Astrocyte of the hippocampus (primary cell): ENCODE data around the gene KIAA1217.
"Not testable (repeated sequence)": the region's sequence is repeated elsewhere in the genome, so short reads cannot be mapped to it uniquely, and the experiment has no call there.

Source experiments
- DNase-seq: peaks from one replicate; pipeline ENCODE4 v3.0.0; 2011; ENCODE audit warnings: low read depth, low spot score

The KIAA1217 gene

DNA sequence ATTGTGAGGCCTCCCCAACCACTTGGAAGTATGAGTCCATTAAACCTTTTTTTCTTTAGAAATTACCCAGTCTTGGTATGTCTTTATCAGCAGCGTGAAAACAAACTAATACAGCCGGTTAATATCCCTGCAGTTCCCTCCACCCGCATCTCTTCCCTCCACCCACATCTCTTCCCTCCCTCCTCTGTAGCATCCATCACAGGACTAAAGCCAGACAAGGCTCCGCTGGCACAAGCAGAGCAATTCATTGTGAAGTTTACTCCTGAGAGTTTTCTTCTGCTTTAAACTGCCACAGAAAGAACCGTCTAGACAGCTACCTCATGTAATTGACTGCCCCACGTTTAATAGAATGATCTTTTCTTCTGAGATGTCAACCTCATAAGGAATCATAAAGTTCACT, 131.5 kb downstream of the KIAA1217 start:
- no peak for DNase-seq

DNA sequence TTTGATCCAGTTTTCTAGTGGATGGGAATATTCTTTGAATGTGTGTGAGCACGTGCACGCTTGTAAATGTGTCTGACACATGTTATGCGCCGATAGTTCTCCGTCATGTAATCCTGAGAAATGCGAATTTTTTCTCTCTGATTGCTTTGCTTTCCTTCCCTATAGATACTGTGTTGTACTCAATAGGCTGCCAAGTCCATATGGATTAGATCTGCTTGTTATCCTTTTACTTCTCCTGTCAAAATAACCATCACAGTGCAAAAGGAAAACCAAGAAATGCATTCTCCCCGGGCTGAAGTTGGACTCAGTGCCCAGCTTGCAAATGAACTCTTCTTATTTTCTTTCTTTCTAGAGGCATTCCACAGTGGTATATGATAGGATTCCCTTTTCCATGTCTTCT, 131.9 kb downstream of the KIAA1217 start:
- no peak for DNase-seq

- DNase-seq: no peak
Measured at GRCh38 chr10:24341371-24341770, 132.4 kb downstream of the KIAA1217 start.

- DNase-seq: no peak
Measured at GRCh38 chr10:24341897-24342296, 133.0 kb downstream of the KIAA1217 start.

DNA sequence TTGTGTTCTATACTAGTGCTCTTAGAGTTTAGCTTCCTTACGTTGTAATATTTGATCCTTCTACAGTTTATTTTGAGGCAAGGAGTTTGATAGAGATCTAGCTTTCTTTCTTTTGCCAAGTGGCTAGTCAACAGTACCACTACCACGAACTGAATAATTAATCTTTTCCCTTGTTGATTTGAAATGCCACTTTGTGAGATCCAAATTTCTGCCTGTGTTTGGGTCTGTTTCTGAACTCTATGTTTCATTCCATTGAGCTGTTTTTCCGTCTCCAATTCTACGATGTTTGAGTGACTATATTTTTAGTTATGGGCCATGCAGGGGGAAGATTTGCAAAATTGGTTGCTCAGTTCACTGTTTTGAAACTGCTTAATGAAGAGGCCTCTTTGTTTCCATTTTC, 134.7 kb downstream of the KIAA1217 start:
- DNase-seq: peak; percentile 48

DNA sequence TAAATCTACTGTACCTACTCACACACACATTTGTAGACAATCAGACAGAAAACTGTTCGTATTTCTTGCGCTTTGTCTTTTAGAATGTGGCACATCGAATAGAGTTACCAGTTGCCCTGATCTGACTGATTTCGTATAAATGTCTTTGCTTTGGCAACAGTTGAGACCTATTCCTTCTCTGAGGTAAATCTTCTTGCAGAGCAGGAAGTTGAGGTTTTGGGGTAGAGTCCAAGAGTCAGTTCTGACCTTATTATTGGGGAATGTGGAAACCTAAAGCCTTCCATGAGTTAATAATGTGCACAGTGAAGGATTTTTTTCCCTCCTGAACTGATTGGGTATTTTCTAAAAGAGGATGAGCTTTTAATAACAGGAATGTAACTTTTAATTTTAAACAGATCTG, 135.3 kb downstream of the KIAA1217 start:
- peak; percentile 96 for DNase-seq

GRCh38 chr10:24344695-24345463, 135.9 kb downstream of the KIAA1217 start:
- no peak for DNase-seq

- DNase-seq: no peak
Measured at GRCh38 chr10:24346877-24347519, 138.1 kb downstream of the KIAA1217 start.

DNA sequence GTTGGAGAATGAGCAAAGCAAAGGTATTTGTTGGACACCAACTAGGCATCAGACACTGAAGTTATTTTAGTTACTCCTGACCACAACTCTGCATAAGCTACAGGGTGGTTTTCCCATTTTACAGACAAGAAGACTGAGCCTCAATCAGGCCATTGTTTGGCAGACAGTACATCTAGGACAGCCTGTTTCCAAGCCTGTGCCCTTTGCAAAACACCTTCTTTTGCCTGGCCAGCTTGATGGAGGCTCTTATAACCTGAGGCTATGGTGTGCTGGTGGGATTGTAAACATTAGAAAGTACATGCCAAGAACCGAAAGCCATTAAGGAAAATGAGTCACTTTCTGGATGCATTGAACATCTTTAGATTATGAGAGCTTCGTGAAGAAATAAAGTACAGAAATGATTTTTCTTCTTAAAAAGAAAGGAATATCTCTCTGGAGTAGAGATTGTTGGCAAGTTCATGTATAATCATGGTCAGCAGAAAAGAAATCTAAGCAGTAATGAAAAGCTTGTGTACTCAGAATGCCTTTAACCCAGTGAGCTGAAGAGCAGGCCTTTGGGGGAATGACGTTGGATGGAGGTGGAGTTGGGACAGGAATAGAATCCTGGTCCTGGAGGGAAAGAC, 140.6 kb downstream of the KIAA1217 start:
- peak; percentile 53 for DNase-seq

DNA sequence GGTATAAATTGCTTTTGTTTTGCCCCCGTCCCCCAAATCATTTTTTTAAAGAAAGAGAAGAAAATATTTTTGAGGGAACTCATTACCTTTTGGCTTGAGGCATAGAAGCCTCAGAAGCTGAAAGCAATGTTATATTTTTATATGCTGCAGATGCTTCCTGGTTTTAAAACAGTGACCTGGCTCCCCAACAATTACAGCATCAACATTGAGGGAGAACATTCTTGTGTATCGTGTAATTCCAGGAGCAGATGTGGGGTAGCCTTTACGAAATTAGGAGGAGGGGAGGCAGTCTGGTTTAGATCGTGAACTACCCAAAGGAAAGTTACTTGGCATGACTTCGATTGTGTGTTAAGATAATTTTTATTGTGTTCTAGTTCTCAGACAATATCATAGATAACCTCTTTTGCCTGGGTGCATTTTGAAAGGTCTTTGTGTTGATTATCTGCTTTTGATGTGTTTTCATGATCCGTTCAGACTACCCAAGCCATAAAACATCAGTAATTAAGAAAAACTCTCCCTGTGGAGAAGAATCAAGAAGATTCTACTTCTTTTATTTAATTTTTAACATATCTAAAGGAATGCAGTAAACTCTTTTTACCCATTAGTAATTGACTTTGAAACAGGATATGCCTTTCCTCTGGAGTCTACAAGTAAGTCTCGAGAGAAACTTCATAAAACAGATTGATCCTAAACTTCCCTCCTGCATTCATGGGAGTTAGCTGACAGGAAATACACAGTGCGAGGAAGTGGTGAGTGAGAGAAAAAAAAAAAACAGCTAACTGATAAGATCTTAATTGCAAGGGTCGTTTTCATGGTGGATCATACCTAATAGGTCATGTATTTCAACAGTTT, 141.4 kb downstream of the KIAA1217 start:
- DNase-seq: peak; percentile 67

DNA sequence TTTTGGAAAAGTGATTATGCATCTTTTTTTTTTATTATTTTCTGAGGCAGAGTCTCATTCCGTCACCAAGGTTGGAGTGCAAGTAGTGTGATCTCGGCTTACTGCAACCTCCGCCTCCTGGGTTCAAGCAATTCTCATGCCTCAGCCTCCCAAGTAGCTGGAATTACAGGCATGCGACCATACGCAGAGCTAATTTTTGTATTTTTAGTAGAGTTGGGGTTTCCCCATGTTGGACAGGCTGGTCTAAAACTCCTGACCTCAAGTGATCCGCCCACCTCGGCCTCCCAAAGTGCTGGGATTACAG, 141.9 kb downstream of the KIAA1217 start:
- DNase-seq: not testable (repeated sequence)

- peak; percentile 78 for DNase-seq
Measured at GRCh38 chr10:24351961-24352360, 143.0 kb downstream of the KIAA1217 start.

DNA sequence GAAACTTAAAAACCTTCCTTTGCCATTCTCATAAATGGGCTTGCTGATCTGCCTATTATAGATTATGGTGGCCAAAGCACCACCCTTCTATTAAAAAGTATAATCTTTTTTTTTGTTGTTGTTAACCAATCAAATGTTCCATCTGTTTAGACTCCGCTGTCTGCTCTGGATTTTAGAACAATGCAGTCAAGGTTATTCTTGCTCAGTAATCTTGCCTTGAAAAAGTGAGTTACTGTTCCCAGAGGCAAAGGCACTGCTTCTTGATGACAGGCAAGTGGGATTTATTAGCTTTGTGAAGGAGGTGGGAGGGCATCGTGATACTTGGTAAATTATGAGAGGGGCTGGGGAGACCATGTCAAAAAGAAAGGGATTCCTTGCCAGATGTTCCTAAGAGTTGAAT, 143.5 kb downstream of the KIAA1217 start:
- DNase-seq: no peak

- no peak for DNase-seq
Measured at GRCh38 chr10:24353319-24353718, 144.4 kb downstream of the KIAA1217 start.

- no peak for DNase-seq
Measured at GRCh38 chr10:24355056-24355688, 146.2 kb downstream of the KIAA1217 start.

DNA sequence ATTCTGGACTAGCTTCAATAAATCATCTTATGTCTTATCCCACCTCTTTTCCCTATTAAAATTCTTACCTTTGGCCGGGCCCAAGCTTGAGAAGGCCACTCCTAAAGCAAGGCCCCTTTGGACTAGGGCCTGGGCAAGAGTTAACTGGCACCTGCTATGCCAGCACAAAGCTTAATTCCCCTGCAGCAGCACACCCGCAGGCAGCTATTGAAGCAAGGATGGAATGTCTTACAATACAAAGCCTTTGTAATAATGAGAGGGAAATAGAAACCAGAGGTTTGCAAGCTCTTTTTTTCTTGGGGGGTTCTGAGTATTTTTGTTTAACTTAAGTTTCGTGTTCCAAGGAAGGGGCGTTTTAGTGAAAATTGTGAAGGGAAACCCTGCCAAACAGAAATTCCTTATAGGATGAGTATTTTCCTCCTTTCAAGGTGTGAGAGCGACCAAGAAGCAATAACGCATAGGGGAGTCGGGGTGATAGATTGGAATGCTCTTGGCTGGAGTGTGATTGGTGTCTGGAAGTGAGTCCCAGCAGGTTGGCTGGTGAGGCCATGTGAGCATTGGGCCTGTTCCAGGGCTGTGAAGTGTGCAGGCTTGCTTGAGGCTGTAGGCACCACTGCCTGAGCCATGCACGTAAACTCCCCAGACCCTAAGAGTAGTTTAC, 148.5 kb downstream of the KIAA1217 start:
- DNase-seq: peak; percentile 65

GRCh38 chr10:24358022-24358421, 149.1 kb downstream of the KIAA1217 start:
- no peak for DNase-seq

DNA sequence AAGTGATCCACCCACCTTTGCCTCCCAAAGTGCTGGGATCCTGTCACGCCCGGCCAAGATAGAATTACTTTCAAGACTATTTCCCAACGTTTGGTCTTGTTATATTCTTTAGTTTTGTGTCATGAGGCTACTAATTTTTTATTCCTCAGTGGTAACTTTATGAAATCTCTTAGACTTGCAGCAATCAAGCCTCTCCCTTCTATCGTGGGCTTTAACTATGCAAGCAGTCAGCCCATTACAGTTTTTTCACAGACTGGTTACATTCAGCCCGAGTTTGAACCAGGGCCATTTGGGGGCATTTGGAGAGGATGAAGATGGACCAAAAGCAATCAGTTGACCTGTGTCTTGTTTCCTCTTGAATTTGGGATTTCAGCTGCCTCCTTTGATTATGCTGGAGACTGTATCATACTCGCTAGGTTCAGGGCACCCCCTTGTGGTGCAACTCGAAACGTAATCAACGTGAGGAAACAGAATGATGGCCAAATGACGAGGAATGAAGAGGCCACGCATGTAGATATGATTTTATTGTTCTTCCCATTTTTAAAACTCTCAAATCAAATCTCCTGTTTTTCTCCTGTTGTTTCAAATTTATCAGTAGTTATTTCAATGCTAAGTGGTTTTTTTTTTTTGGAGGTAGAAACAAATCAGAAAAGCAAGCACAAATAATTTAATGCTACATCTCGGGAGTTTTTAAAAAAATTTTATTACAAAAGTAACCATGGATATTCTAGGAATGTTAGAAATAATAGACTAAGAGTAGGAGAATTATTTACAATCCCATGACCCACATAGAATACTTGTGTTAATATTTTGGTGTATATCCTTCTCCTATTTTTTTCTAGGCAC, 151.6 kb downstream of the KIAA1217 start:
- DNase-seq: peak; percentile 85

DNA sequence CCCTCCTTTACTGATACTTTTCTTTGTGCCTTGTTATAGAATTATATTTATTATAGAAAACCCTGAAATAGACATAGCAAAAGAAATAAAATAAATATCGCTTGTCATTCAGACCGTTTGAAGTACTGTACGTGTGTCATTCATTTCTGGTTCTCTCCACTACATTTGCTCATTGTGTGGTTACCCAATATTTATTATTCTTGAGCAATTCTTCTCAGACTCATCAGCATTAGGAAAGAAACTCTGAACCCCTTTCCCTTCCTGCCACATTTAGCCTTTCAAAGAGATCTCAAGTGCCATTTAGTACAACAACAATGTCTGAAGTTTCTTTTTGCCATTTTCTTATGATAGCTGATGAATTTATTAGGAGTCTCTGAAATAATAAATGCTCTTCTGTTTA, 154.1 kb downstream of the KIAA1217 start:
- no peak for DNase-seq

GRCh38 chr10:24367688-24368087, 158.8 kb downstream of the KIAA1217 start:
- no peak for DNase-seq
